ENCODE measurements around the gene STYK1.

The STYK1 gene

DNA sequence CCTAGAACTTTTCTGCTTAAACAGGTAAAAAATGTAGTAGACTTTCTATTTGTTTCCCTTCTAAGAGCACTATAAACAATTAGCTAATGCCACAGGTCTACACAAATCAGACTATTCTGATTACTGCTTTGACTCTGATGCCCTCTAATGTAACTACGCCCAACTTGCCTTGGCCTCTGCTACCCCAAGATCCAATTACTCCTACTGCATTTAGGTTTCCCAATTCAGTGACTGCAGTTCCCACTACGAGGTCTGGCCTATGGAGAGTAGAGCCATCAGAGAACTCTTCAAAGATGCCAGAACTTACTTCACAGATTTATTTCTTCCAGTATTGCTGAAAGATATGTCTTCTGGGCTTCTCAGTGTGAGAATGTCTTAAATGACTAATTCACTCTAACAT, 15.3 kb upstream of the STYK1 start:
- no peak overlapping the region for H3K4me3 ChIP-seq (ENCODE audit: extremely low read depth, insufficient read depth, low read length, poor library complexity, severe bottlenecking)
- no peaks in the 10 kb centered on the region for H3K36me3 ChIP-seq (ENCODE audit: control insufficient read depth, insufficient read depth, low read length)
- H3K9me3 ChIP-seq (ENCODE audit: control insufficient read depth, low read length), result no peaks in the 10 kb centered on the region
- 86 to 100% methylated on average over 1 to 2 of the region's 2 CpGs for WGBS, 2 experiments (ENCODE audit: insufficient coverage in 2 of 2)
- H3K4me1 ChIP-seq (ENCODE audit: control insufficient read depth, insufficient read depth, low read length, poor library complexity, severe bottlenecking), result no peaks in the 10 kb centered on the region
- no peak overlapping the region for H3K27ac ChIP-seq (ENCODE audit: low read depth, low read length, severe bottlenecking)

DNA sequence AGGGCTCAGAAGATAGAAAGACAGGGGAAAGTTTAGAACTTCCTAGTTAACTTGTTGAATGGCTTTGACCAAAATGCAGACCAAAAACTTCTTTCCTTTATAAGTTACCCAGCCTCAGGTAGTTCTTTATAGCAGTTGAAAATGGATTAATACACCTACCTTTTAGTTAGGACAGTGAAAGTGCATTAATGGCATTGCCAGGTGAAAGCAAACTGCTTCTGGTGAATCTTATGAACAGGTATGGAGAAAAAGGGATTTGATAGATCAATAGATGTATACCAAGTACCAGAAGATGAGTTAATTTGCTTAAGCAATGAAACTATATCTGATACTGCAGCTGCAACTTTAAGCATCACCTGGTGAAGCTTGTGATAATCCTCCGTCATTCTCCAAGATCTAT, 14.2 kb upstream of the STYK1 start:
- Histone ChIP-seq H3K9me3 (ENCODE audit: control insufficient read depth, low read length) (no peaks in the 10 kb centered on the region), H3K36me3 (ENCODE audit: control insufficient read depth, insufficient read depth, low read length) (no peaks in the 10 kb centered on the region), H3K27ac (ENCODE audit: low read depth, low read length, severe bottlenecking) (no peak overlapping the region), H3K4me1 (ENCODE audit: control insufficient read depth, insufficient read depth, low read length, poor library complexity, severe bottlenecking) (no peaks in the 10 kb centered on the region), H3K4me3 (ENCODE audit: extremely low read depth, insufficient read depth, low read length, poor library complexity, severe bottlenecking) (no peak overlapping the region)
- WGBS, 2 experiments (ENCODE audit: insufficient coverage in 2 of 2), result no CpG with 5 or more reads among the region's 1 CpG

DNA sequence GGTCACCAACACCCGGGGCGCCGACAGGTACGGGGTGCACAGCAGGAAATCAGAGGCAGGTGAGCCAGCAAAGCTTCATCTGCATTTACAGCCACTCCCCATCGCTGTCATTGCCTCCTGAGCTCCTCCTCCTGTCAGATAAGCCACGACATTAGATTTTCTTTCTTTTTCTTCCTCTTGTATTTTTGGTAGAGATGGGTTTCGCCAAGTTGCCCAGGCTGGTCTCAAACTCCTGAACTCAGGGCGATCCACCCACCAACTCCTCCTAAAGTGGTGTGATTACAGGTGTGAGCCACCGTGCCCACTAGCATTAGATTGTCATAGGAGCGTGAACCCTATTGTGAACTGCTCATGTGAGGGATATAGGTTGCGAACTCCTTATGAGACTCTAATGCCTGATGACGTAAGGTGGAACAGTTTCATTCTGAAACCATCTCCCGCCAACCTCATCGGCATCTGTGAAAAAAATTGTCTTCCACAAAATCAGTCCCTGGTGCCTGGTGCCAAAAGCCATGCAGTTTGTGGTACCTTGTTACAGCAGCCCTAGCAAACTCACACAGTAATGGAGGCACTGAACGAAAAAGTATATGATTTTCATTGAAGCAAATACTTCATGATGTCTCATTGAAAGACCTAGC, 1.5 kb downstream of the STYK1 start:
- no peaks in the 10 kb centered on the region for H3K9me3 ChIP-seq (ENCODE audit: control insufficient read depth, low read length)
- no peaks in the 10 kb centered on the region for H3K36me3 ChIP-seq (ENCODE audit: control insufficient read depth, insufficient read depth, low read length)
- no peak overlapping the region for H3K27ac ChIP-seq (ENCODE audit: low read depth, low read length, severe bottlenecking)
- H3K4me3 ChIP-seq (ENCODE audit: extremely low read depth, insufficient read depth, low read length, poor library complexity, severe bottlenecking), result no peak overlapping the region
- H3K4me1 ChIP-seq (ENCODE audit: control insufficient read depth, insufficient read depth, low read length, poor library complexity, severe bottlenecking), result no peaks in the 10 kb centered on the region
- 83 to 84% methylated on average over 10 to 12 of the region's 15 CpGs for WGBS, 2 experiments (ENCODE audit: insufficient coverage in 2 of 2)

DNA sequence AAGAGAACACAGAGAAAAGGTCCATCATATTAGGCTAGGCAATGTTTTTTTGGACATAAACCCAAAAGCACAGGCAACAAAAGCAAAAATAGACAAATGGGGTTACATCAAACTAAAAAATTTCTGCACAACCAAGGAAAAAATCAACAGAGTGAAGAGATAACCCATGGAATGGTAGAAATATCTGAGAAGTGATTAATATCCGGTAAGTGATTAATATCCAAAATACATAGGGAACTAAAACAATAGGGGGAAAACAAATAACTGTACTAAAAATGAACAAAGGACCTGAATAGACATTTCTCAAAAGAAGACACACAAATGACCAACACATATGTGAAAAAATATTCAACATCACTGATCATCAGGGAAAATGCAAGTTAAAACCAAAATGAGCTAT, 4.3 kb downstream of the STYK1 start:
- no peak overlapping the region for H3K27ac ChIP-seq (ENCODE audit: low read depth, low read length, severe bottlenecking)
- no peak overlapping the region for H3K4me3 ChIP-seq (ENCODE audit: extremely low read depth, insufficient read depth, low read length, poor library complexity, severe bottlenecking)
- no CpG with 5 or more reads among the region's 1 CpG for WGBS, 2 experiments (ENCODE audit: insufficient coverage in 2 of 2)
- no peaks in the 10 kb centered on the region for H3K4me1 ChIP-seq (ENCODE audit: control insufficient read depth, insufficient read depth, low read length, poor library complexity, severe bottlenecking)
- H3K36me3 ChIP-seq (ENCODE audit: control insufficient read depth, insufficient read depth, low read length), result no peaks in the 10 kb centered on the region
- H3K9me3 ChIP-seq (ENCODE audit: control insufficient read depth, low read length), result no peaks in the 10 kb centered on the region

DNA sequence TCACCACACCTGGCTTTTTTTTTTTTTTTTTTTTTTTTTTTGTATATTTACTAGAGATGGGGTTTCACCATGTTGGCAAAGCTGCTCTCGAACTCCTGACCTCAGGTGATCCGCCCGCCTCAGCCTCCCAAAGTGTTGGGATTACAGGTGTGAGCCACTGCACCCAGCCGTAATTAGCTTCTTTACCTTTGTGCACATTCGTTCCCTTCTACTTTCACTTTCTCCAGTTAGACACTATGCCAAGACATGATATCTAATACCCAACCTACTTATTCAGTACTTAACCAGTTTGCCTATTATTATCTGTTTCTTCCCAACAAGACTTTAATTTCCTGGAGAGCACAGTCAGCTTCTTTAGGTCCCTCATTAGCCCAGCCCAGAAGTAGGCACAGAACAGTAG, 5.3 kb downstream of the STYK1 start:
- WGBS, 2 experiments (ENCODE audit: insufficient coverage in 2 of 2), result 93 to 94% methylated on average over 3 to 5 of the region's 5 CpGs
- no peaks in the 10 kb centered on the region for H3K9me3 ChIP-seq (ENCODE audit: control insufficient read depth, low read length)
- no peaks in the 10 kb centered on the region for H3K4me1 ChIP-seq (ENCODE audit: control insufficient read depth, insufficient read depth, low read length, poor library complexity, severe bottlenecking)
- no peaks in the 10 kb centered on the region for H3K36me3 ChIP-seq (ENCODE audit: control insufficient read depth, insufficient read depth, low read length)
- H3K4me3 ChIP-seq (ENCODE audit: extremely low read depth, insufficient read depth, low read length, poor library complexity, severe bottlenecking), result no peak overlapping the region
- no peak overlapping the region for H3K27ac ChIP-seq (ENCODE audit: low read depth, low read length, severe bottlenecking)

DNA sequence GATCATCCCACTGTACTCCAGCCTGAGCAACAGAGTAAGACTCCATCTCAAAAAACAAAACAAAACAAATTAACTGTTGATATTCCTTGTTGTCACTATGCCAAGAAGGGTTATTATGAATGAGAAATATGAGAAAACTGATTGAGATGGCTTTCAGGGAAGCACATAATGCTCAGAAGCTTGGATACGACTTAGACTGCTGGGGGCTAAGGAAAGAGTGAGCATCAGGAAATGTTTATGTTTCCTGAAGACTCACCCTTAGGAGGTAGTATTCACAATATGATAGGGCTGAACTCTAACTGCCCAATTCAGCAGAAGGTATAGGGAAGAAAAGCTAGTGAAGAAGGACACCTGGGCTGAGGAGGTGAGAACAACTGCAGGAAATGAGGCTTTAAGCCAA, 6.3 kb downstream of the STYK1 start:
- 89 to 92% methylated on average over 1 of the region's 1 CpG for WGBS, 2 experiments (ENCODE audit: insufficient coverage in 2 of 2)
- H3K27ac ChIP-seq (ENCODE audit: low read depth, low read length, severe bottlenecking), result no peak overlapping the region
- no peaks in the 10 kb centered on the region for H3K9me3 ChIP-seq (ENCODE audit: control insufficient read depth, low read length)
- no peaks in the 10 kb centered on the region for H3K36me3 ChIP-seq (ENCODE audit: control insufficient read depth, insufficient read depth, low read length)
- no peak overlapping the region for H3K4me3 ChIP-seq (ENCODE audit: extremely low read depth, insufficient read depth, low read length, poor library complexity, severe bottlenecking)
- no peaks in the 10 kb centered on the region for H3K4me1 ChIP-seq (ENCODE audit: control insufficient read depth, insufficient read depth, low read length, poor library complexity, severe bottlenecking)

DNA sequence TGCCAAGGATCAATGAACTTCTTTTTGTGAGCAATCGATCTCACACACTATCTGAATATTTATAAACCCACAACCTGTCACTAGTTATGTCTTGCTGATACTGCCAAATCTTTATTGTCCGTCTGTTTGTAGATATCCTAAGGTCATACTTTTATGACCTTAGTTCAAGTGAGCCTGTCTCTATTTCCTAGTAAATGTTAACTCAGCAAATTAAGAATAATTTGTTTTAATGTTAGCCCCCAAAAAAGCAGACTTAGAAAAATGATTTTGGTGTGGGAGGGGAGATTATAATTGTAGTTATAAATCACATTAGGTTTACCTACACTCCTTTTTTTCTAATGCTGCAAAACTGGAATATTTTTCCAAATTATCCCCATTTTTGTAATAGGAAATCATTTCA, 9.4 kb downstream of the STYK1 start:
- 88% methylated on average over 2 of the region's 2 CpGs; no CpG with 5 or more reads in 1 of the 2 experiments for WGBS, 2 experiments (ENCODE audit: insufficient coverage in 2 of 2)

DNA sequence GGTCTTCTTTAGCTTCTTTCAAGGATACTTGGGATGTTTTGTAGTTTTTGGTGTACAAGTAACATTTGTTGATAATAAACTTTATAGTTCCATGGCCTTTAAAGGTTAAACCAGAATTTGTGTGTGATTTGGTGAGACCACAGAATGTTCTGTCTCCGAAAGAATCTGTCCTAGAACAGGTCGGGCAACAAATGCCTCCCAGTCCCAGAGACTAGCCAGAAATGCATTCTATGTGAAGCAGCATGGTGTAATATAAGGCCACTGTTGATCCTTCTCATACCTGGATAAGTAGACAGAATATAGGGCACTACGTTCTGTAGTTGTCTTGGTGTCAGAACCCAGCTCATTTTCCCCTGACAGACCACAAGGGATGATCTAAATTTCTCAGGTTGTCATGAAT, 10.0 kb downstream of the STYK1 start:
- Histone ChIP-seq H3K4me3 (ENCODE audit: extremely low read depth, insufficient read depth, low read length, poor library complexity, severe bottlenecking) (no peak overlapping the region), H3K4me1 (ENCODE audit: control insufficient read depth, insufficient read depth, low read length, poor library complexity, severe bottlenecking) (no peaks in the 10 kb centered on the region), H3K27ac (ENCODE audit: low read depth, low read length, severe bottlenecking) (no peak overlapping the region), H3K9me3 (ENCODE audit: control insufficient read depth, low read length) (no peaks in the 10 kb centered on the region), H3K36me3 (ENCODE audit: control insufficient read depth, insufficient read depth, low read length) (no peaks in the 10 kb centered on the region)
- 79 to 94% methylated on average over 2 to 3 of the region's 3 CpGs for WGBS, 2 experiments (ENCODE audit: insufficient coverage in 2 of 2)

More for the DNA sequence above, 9.4 kb downstream of the STYK1 start:
- H3K4me3 ChIP-seq (ENCODE audit: extremely low read depth, insufficient read depth, low read length, poor library complexity, severe bottlenecking), result no peak overlapping the region
- H3K36me3 ChIP-seq (ENCODE audit: control insufficient read depth, insufficient read depth, low read length), result no peaks in the 10 kb centered on the region
- H3K4me1 ChIP-seq (ENCODE audit: control insufficient read depth, insufficient read depth, low read length, poor library complexity, severe bottlenecking), result no peaks in the 10 kb centered on the region
- no peaks in the 10 kb centered on the region for H3K9me3 ChIP-seq (ENCODE audit: control insufficient read depth, low read length)
- no peak overlapping the region for H3K27ac ChIP-seq (ENCODE audit: low read depth, low read length, severe bottlenecking)

DNA sequence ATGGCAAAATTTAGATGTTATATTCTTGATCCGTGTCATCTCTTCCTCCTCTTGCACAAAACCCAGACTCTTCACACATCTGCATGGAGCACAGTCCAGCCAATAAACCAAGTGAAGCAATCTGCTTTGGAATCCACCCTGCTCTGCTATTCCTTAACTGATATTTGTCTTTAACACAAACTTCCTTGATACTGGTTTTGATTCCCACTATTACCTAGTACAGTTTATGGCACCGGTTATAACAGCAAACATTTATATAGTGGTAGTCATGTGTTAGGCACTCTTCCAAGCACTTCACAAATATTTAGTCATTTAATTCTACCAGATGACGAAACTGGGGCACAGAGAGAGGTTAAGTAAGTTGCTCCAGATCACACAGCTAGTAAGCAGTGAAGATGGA, 12.5 kb downstream of the STYK1 start:
- no CpG with 5 or more reads among the region's 3 CpGs for WGBS, 2 experiments (ENCODE audit: insufficient coverage in 2 of 2)
- no peaks in the 10 kb centered on the region for H3K36me3 ChIP-seq (ENCODE audit: control insufficient read depth, insufficient read depth, low read length)
- H3K27ac ChIP-seq (ENCODE audit: low read depth, low read length, severe bottlenecking), result no peak overlapping the region
- no peaks in the 10 kb centered on the region for H3K4me1 ChIP-seq (ENCODE audit: control insufficient read depth, insufficient read depth, low read length, poor library complexity, severe bottlenecking)
- H3K4me3 ChIP-seq (ENCODE audit: extremely low read depth, insufficient read depth, low read length, poor library complexity, severe bottlenecking), result no peak overlapping the region
- peaks cover 8% of the 10 kb centered on the region for H3K9me3 ChIP-seq (ENCODE audit: control insufficient read depth, low read length)

DNA sequence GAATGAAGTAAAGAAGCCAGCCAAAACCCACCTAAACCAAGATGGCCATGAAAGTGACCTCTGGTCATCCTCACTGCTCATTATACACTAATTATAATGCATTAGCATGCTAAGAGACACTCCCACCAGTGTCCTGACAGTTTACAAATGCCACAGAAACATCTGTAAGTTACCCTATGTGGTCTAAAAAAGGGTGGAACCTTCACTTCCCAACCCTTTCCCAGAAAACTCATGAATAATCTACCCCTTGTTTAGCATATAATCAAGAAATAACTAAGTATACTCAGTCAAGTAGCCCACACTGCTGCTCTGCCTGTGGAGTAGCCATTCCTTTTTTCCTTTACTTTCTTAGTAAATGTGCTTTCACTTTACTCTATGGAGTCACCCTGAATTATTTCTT, 19.8 kb downstream of the STYK1 start:
- H3K4me1 ChIP-seq (ENCODE audit: control insufficient read depth, insufficient read depth, low read length, poor library complexity, severe bottlenecking), result no peaks in the 10 kb centered on the region

DNA sequence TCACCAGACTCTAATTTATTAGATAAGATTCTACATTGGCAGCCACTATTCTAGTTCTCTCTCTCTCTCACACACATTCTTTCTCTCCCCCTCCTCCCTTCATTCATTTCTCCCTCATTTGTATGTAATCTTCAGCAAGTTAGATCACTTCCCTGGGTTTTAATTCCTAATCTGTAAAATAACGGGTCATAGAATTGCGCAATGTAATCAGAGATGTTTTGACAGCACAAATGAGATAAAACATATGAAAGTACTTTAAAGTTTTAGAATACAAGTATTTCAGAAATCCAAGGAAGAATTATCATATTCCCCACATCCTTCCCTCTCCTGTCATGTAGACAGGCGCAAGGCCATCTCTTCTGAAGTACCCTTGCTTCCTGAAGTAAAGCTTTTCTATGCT, 21.7 kb downstream of the STYK1 start:
- Histone ChIP-seq H3K36me3 (ENCODE audit: control insufficient read depth, insufficient read depth, low read length) (no peaks in the 10 kb centered on the region), H3K4me3 (ENCODE audit: extremely low read depth, insufficient read depth, low read length, poor library complexity, severe bottlenecking) (no peak overlapping the region), H3K27ac (ENCODE audit: low read depth, low read length, severe bottlenecking) (no peak overlapping the region), H3K4me1 (ENCODE audit: control insufficient read depth, insufficient read depth, low read length, poor library complexity, severe bottlenecking) (no peaks in the 10 kb centered on the region), H3K9me3 (ENCODE audit: control insufficient read depth, low read length) (peaks cover 22% of the 10 kb centered on the region)
- WGBS, 2 experiments (ENCODE audit: insufficient coverage in 2 of 2), result 83% methylated on average over 1 of the region's 3 CpGs; no CpG with 5 or more reads in 1 of the 2 experiments

More for the DNA sequence above, 19.8 kb downstream of the STYK1 start:
- H3K9me3 ChIP-seq (ENCODE audit: control insufficient read depth, low read length), result peaks cover 19% of the 10 kb centered on the region
- H3K4me3 ChIP-seq (ENCODE audit: extremely low read depth, insufficient read depth, low read length, poor library complexity, severe bottlenecking), result no peak overlapping the region
- no peaks in the 10 kb centered on the region for H3K36me3 ChIP-seq (ENCODE audit: control insufficient read depth, insufficient read depth, low read length)
- no peak overlapping the region for H3K27ac ChIP-seq (ENCODE audit: low read depth, low read length, severe bottlenecking)

Data from mesodermal cell (in vitro differentiated cells).